Panc1 (cell line): ENCODE data around the gene VASN.

ENCODE experiments used
- CTCF ChIP-seq: fragments of 450-650 bp; IDR thresholded peaks from 2 replicates; pipeline ENCODE4 v1.5.1; 2017; ENCODE audit warnings: mild to moderate bottlenecking
- POLR2AphosphoS5 ChIP-seq: IDR thresholded peaks from 2 replicates; pipeline ENCODE4 v1.6.1; 2012; ENCODE audit warnings: mild to moderate bottlenecking, low read depth, low read length, moderate library complexity
- SIN3A ChIP-seq: IDR thresholded peaks from 2 replicates; pipeline ENCODE4 v1.6.1; 2012; ENCODE audit warnings: low read depth, mild to moderate bottlenecking, low read length, moderate library complexity, borderline replicate concordance; ENCODE audit not compliant: insufficient read depth

GRCh38 chr16:4347765-4348509 is 23.7 kb upstream of the VASN start:
- TF ChIP-seq POLR2AphosphoS5 (no peak), CTCF (no peak), SIN3A (no peak)
